MM.1S (cell line): ENCODE measurements around the gene CEP192.

ENCODE experiments used
- DNase-seq: peaks from one replicate; pipeline ENCODE4 v3.0.0-alpha.2; 2015
- H2AFZ ChIP-seq: fragments of 300-600 bp; sonication (generic); 2 replicates; pipeline ENCODE4 v1.6.0; 2016; ENCODE audit warnings: antibody characterized with exemption, low read length
- H3F3A ChIP-seq: fragments of 300-600 bp; sonication (generic); 2 replicates; pipeline ENCODE4 v1.6.1; 2016; ENCODE audit warnings: mild to moderate bottlenecking, antibody characterized with exemption, low read length, moderate library complexity, mixed read lengths; ENCODE audit not compliant: insufficient read depth
- H3K27ac ChIP-seq: fragments of 300-600 bp; sonication (generic); 2 replicates; pipeline ENCODE4 v1.5.1; 2016; ENCODE audit warnings: mild to moderate bottlenecking, low read length
- H3K27me3 ChIP-seq: fragments of 300-600 bp; sonication (generic); replicated peaks from 2 replicates; pipeline ENCODE4 v1.6.0; 2016; ENCODE audit warnings: low read length; ENCODE audit not compliant: insufficient read depth
- H3K36me3 ChIP-seq: fragments of 300-600 bp; sonication (generic); replicated peaks from 2 replicates; pipeline ENCODE4 v1.6.1; 2016; ENCODE audit warnings: mild to moderate bottlenecking, low read length, mixed read lengths; ENCODE audit not compliant: insufficient read depth
- H3K4me1 ChIP-seq: fragments of 300-600 bp; sonication (generic); 2 replicates; pipeline ENCODE4 v1.6.1; 2016; ENCODE audit warnings: low read length, mixed read lengths
- H3K4me2 ChIP-seq: fragments of 300-600 bp; sonication (generic); 2 replicates; pipeline ENCODE4 v1.6.0; 2016; ENCODE audit warnings: low read depth, low read length
- H3K4me3 ChIP-seq: fragments of 300-600 bp; sonication (generic); 2 replicates; pipeline ENCODE4 v1.5.1; 2016; ENCODE audit warnings: low read length, mixed read lengths
- H3K79me2 ChIP-seq: fragments of 300-600 bp; sonication (generic); 2 replicates; pipeline ENCODE4 v1.6.1; 2016; ENCODE audit warnings: mixed run types, low read length, mixed read lengths
- H3K9ac ChIP-seq: fragments of 300-600 bp; sonication (generic); 2 replicates; pipeline ENCODE4 v1.6.1; 2016; ENCODE audit warnings: low read length, mixed read lengths
- H3K9me2 ChIP-seq: fragments of 300-600 bp; sonication (generic); replicated peaks from 2 replicates; pipeline ENCODE4 v1.6.1; 2016; ENCODE audit warnings: mild to moderate bottlenecking, low read length, mixed read lengths; ENCODE audit not compliant: insufficient read depth
- H3K9me3 ChIP-seq: fragments of 300-600 bp; sonication (generic); replicated peaks from 2 replicates; pipeline ENCODE4 v1.6.1; 2016; ENCODE audit warnings: mild to moderate bottlenecking, low read length, mixed read lengths; ENCODE audit not compliant: insufficient read depth
- H4K20me1 ChIP-seq: fragments of 300-600 bp; sonication (generic); 2 replicates; pipeline ENCODE4 v1.6.1; 2016; ENCODE audit warnings: mild to moderate bottlenecking, low read length, moderate library complexity, mixed read lengths; ENCODE audit not compliant: insufficient read depth
- EZH2 ChIP-seq: fragments of 300-600 bp; sonication (generic); optimal IDR thresholded peaks from 2 replicates; pipeline ENCODE3; 2017; ENCODE audit warnings: low read depth, mild to moderate bottlenecking, antibody characterized with exemption, low read length, mixed read lengths
- EZH2phosphoT487 ChIP-seq: fragments of 300-600 bp; sonication (generic); IDR thresholded peaks from 2 replicates; pipeline ENCODE4 v1.6.1; 2018; ENCODE audit warnings: antibody characterized with exemption, low read length
- TF ChIP-seq, protein P1 (sequence below): fragments of 300-600 bp; sonication (generic); IDR thresholded peaks from 2 replicates; pipeline ENCODE4 v1.5.1; 2016; ENCODE audit warnings: antibody characterized with exemption, low read length, mixed read lengths

CEP192 gene

GRCh38 chr18:12958478-12958877, 32.7 kb upstream of the CEP192 start:
- DNase-seq = no peak

DNA sequence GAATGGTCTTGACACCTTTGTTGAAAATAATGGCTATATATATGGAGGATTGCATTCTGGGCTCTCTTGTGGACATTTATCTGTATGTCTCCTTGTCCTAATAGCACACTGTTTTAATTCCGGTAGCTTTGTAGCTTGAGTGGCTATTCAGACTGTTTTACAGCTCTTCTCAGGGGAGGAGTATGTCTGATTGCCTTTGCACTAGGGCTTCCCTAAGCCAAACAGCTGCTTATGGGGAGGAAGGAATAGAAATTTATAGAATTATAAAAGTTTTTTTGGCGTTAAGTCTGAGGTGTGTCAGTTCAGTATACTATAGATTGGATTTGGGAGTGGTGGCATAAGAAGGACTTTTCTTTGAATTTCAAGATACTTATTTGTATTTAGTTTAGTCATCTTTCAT, 30.8 kb upstream of the CEP192 start:
- peaks cover 40% of the 10 kb centered on the region for H3K79me2 ChIP-seq
- H3K9ac ChIP-seq = no peak overlapping the region
- H4K20me1 ChIP-seq = no peaks in the 10 kb centered on the region
- no peaks in the 10 kb centered on the region for H3K27me3 ChIP-seq
- no peaks in the 10 kb centered on the region for H3K9me2 ChIP-seq
- peaks cover 8% of the 10 kb centered on the region for H3K36me3 ChIP-seq
- no peaks in the 10 kb centered on the region for H3K9me3 ChIP-seq
- no peak overlapping the region for H3K27ac ChIP-seq
- no peak for DNase-seq
- no peak overlapping the region for H2AFZ ChIP-seq
- no peaks in the 10 kb centered on the region for H3K4me1 ChIP-seq
- no peak for TF ChIP-seq EZH2
- no peak for TF ChIP-seq EZH2phosphoT487
- H3K4me3 ChIP-seq = no peak overlapping the region
- H3F3A ChIP-seq = no peaks in the 10 kb centered on the region
- H3K4me2 ChIP-seq = no peak overlapping the region

More at GRCh38 chr18:12958478-12958877, 32.7 kb upstream of the CEP192 start:
- no peaks in the 10 kb centered on the region for H3K9me2 ChIP-seq
- H3K4me3 ChIP-seq = no peak overlapping the region
- no peaks in the 10 kb centered on the region for H3K4me1 ChIP-seq
- H3K27ac ChIP-seq = no peak overlapping the region
- H3K9ac ChIP-seq = no peak overlapping the region
- H3K27me3 ChIP-seq = no peaks in the 10 kb centered on the region
- TF ChIP-seq, protein P1, sequence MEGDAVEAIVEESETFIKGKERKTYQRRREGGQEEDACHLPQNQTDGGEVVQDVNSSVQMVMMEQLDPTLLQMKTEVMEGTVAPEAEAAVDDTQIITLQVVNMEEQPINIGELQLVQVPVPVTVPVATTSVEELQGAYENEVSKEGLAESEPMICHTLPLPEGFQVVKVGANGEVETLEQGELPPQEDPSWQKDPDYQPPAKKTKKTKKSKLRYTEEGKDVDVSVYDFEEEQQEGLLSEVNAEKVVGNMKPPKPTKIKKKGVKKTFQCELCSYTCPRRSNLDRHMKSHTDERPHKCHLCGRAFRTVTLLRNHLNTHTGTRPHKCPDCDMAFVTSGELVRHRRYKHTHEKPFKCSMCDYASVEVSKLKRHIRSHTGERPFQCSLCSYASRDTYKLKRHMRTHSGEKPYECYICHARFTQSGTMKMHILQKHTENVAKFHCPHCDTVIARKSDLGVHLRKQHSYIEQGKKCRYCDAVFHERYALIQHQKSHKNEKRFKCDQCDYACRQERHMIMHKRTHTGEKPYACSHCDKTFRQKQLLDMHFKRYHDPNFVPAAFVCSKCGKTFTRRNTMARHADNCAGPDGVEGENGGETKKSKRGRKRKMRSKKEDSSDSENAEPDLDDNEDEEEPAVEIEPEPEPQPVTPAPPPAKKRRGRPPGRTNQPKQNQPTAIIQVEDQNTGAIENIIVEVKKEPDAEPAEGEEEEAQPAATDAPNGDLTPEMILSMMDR = no peak
- no peak for TF ChIP-seq EZH2
- TF ChIP-seq EZH2phosphoT487 = no peak
- no peak overlapping the region for H3K4me2 ChIP-seq
- H2AFZ ChIP-seq = no peak overlapping the region
- H4K20me1 ChIP-seq = no peaks in the 10 kb centered on the region
- H3K9me3 ChIP-seq = no peaks in the 10 kb centered on the region
- peaks cover 53% of the 10 kb centered on the region for H3K79me2 ChIP-seq
- no peaks in the 10 kb centered on the region for H3F3A ChIP-seq
- peaks cover 10% of the 10 kb centered on the region for H3K36me3 ChIP-seq

GRCh38 chr18:12960853-12961397, 30.2 kb upstream of the CEP192 start:
- Histone ChIP-seq H3K36me3 (peaks cover 9% of the 10 kb centered on the region), H3K4me2 (no peak overlapping the region), H3K4me1 (no peaks in the 10 kb centered on the region), H3K79me2 (peaks cover 40% of the 10 kb centered on the region), H3K27me3 (no peaks in the 10 kb centered on the region), H3K27ac (no peak overlapping the region), H3K9me2 (no peaks in the 10 kb centered on the region), H3F3A (no peaks in the 10 kb centered on the region), H3K9me3 (no peaks in the 10 kb centered on the region), H2AFZ (no peak overlapping the region), H4K20me1 (no peaks in the 10 kb centered on the region), H3K4me3 (no peak overlapping the region), H3K9ac (no peak overlapping the region)
- no peak for DNase-seq
- TF ChIP-seq EZH2phosphoT487 (no peak), EZH2 (no peak)
- TF ChIP-seq, protein P1 = no peak

DNA sequence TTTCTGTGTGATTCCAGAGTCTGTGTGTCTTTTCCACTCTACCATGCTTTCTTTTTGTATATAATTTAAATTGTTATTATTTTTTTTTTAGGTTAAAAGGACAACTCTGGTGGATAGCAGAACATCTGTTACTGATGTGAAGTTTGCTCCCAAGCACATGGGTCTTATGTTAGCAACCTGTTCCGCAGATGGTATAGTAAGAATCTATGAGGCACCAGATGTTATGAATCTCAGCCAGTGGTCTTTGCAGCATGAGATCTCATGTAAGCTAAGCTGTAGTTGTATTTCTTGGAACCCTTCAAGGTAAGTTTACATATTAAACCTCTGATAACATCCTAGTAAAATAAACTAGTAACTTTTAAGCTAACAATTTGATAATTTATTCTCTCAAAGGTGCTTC, 28.1 kb upstream of the CEP192 start:
- H3K27ac ChIP-seq = no peak overlapping the region
- H3K9me3 ChIP-seq = no peaks in the 10 kb centered on the region
- no peak overlapping the region for H3K9ac ChIP-seq
- no peaks in the 10 kb centered on the region; the same call in 1 of the 2 replicates for H3F3A ChIP-seq
- no peaks in the 10 kb centered on the region for H3K9me2 ChIP-seq
- H4K20me1 ChIP-seq = no peaks in the 10 kb centered on the region
- H3K27me3 ChIP-seq = no peaks in the 10 kb centered on the region
- no peak overlapping the region for H3K4me3 ChIP-seq
- no peak overlapping the region for H2AFZ ChIP-seq
- no peak overlapping the region for H3K4me2 ChIP-seq
- H3K4me1 ChIP-seq = no peaks in the 10 kb centered on the region
- TF ChIP-seq, protein P1 = no peak
- no peak for TF ChIP-seq EZH2phosphoT487
- peaks cover 9% of the 10 kb centered on the region for H3K36me3 ChIP-seq
- no peak for DNase-seq
- H3K79me2 ChIP-seq = peaks cover 44% of the 10 kb centered on the region
